DMS153 treated with DMSO at 0.1 percent for 48 hours (cell line): Measurements from ENCODE around the gene TMEM14A.
A peak's percentile ranks its signal among the peaks of the same experiment; 100 is the strongest.

Experiments
- DNase-seq: peaks from one replicate; lab custom pipeline; 2025; ENCODE audit not compliant: unreplicated experiment; lab: John Stamatoyannopoulos, UW

Gene TMEM14A, protein sequence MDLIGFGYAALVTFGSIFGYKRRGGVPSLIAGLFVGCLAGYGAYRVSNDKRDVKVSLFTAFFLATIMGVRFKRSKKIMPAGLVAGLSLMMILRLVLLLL

GRCh38 chr6:52670502-52671409, at the start of gene TMEM14A:
Gene TMEM14A, plus strand, starts transcription at chr6:52671113. Its CDS starts 5,990 bp downstream, at chr6:52677103.
- peak; percentile 93 for DNase-seq

DNA sequence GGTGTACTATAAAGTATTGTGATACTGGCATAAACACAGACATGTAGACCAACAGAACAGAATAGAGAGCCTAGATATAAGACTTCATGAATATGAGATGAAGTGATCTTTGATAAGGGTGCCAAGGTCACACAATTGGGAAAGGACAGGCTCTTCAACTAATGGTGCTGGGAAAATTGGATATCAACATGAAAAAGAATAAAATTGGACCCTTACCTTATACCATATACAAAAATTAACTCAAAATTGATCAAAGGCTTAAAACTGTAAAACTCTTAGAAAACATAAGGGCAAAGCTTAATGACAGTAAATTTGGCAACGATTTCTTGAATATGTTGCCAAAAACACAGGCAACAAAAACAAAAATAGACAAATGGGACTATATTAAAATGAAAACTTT, 49.3 kb upstream of the TMEM14A start:
- DNase-seq = no peak

GRCh38 chr6:52622810-52623209, 48.1 kb upstream of the TMEM14A start:
- DNase-seq = no peak

DNA sequence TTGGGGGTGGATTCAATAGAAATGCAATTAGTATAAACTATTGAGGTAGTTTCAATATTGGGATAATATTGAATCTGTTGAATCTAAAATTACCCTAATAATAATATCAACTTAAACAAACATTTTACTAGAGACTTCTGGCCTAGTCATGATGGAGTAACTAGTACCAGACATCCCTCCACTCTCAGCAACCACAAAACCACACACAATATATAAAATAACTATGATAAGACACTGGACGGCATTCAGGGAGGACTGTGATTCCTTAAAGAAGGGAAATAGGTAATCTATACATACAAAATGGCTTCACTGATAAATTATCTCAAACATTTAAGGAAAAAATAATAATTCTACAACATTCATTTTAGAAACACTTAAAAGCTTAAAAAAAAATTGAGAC, 38.9 kb upstream of the TMEM14A start:
- no peak for DNase-seq

GRCh38 chr6:52634211-52634610, 36.7 kb upstream of the TMEM14A start:
- no peak for DNase-seq

GRCh38 chr6:52635049-52635577, 35.8 kb upstream of the TMEM14A start:
- no peak for DNase-seq

- no peak for DNase-seq
These were observed 34.1 kb upstream of the TMEM14A start for GRCh38 chr6:52636830-52637229.

DNA sequence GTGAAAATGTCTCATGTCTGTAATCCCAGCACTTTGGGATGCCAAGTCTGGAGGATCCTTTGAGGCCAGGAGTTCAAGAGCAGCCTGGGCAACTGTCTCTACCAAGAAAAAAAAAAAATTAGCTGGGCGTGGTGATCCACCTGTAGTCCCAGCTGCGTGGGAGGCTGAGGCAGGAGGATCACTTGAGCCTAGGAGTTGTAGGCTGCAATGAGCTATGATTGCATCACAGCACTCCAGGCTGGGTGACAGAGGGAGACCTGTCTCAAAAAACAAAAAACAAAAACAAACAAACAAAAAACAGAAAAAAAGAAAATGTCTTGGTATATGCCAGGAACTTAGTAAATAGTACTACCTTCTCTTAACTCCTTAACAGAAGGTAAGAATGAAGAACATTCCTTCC, 31.4 kb upstream of the TMEM14A start:
- no peak for DNase-seq

DNA sequence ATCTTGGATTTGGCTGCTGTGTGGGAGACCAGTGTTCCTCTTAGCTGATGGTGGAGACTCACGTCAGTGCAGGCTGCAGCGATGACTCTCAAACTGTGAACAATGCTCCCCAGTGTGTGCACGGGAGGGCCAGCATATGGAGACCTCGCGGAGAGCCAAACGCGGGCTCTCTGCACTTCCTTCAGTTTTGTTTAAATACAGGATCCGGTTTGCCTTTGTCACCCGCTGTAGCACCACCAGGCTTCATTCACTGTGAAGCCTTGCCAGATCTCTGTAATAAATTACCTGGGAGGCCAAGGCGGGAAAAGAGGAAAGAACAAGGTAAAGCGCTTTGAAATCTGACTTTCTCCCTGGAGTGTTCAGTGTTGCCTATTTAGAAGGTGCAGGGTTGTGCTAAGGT, 30.7 kb upstream of the TMEM14A start:
- peak; percentile 83 for DNase-seq

DNA sequence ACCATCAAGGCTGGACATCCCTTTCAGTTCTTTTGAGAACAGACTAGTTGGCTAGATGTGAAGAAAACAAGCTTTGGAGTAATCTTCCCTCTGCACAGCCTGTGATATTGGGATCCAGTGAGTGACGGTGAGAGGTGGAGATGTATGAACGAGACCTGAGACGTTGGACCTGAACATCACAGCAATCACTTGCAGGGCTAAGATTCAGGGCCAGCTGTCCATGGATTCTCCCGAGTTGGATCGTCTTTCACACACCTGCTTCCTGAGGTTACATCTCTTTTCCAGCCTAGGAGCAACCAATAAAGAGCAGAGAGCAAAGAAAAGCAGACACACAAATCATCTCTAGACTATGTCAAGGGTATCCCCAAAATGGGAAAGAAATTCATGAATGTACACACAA, 30.0 kb upstream of the TMEM14A start:
- no peak for DNase-seq

- no peak for DNase-seq
These were observed 29.5 kb upstream of the TMEM14A start for GRCh38 chr6:52641388-52641787.

- peak; percentile 7 for DNase-seq
These were observed 29.1 kb upstream of the TMEM14A start for GRCh38 chr6:52641826-52642225.

DNA sequence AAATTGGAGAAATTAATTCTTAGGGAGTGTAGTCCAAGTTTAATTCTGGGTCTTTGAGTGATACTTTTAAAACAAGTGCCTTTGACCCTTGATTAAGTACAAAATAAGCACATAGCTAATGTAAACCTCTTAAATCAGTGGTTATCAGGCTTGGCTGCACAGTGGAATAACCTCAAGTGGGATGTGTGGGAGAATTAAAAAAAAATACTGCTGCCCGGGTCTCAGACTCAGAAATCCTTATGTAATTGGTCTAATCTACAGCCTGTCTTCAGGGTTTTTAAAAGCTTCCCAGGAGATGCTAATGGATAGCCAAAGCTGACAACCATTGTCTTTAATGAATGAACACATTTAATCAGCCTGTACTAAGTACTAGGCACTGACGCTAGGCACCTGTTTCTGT, 28.5 kb upstream of the TMEM14A start:
- no peak for DNase-seq

DNA sequence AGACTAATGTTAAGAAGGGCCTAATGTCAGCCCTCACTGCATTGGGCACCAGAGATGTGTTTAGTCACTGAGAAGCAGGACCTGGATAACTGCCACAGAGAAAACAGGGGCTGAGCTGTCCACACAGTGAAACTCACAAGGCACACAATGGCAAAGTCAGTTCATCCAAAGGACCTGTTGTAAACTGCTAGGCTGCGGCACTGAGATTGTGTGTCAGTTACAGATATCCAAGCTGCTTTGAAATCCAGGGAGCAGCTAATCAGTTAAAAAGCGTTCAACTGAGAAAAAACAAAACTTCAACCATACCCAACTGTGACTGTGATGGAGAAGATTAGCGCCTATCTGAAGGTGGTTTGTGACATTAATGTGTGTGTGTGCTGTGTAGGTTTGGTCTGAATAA, 27.8 kb upstream of the TMEM14A start:
- DNase-seq = no peak

GRCh38 chr6:52644253-52644652, 26.7 kb upstream of the TMEM14A start:
- DNase-seq = no peak

DNA sequence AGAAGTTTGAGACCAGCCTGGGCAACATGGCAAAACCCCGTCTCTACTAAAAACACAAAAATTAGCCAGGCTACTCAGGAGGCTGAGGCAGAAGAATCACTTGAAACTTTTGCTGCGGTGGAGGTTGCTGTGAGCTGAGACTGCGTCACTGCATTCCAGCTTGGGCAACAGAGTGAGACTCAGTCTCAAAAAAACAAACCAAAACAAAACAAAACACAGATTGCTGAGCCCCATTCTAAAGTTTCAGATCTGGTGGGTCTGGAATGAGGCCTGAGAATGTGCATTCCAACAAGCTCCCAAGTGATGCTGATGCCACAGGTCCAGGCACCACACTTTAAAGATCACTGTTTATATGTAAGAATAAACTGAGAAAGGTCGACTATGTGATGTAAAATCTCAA, 24.9 kb upstream of the TMEM14A start:
- no peak for DNase-seq

GRCh38 chr6:52647199-52647598, 23.7 kb upstream of the TMEM14A start:
- DNase-seq = no peak

- no peak for DNase-seq
These were observed 21.3 kb upstream of the TMEM14A start for GRCh38 chr6:52649536-52650160.

GRCh38 chr6:52650941-52651340, 20.0 kb upstream of the TMEM14A start:
- no peak for DNase-seq

- no peak for DNase-seq
These were observed 17.8 kb upstream of the TMEM14A start for GRCh38 chr6:52653151-52653550.

DNA sequence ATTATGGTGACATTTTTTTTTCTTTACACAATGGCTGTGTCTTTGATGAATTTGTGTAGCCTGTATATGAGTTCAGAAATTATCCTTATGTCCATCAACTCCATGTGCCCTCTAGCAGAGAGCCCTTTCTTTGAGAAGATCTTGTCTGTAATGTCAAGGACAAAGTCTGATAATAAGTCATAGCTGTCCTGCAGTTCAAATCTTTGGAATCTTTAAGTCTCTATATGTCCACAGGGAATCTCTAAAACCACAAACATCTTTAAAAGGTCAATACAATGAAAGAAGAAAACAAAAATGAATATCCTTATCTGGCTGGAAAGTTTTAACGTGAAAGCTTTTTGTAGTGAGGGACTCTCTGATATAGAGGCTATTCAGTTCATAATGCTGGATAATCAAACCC, 16.9 kb upstream of the TMEM14A start:
- no peak for DNase-seq

DNA sequence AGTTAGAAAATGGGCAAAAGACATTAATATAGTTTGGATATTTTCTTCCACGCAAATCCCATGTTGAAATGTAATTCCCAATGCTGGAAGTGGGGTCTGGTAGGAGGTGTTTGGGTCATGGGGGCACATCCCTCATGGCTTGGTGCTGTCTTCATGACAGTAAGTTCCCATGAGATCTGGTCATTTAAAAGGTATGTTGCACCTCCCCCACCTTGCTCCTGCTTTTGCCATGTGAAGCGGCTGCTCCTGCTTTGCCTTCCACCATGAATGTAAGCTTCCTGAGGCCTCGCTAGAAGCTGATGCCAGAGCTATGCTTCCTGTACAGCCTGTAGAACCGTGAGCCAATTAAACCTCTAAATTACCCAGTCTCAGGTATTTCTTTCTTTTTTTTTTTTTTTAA, 16.3 kb upstream of the TMEM14A start:
- DNase-seq = no peak
